HUES6 (cell line): ENCODE data around the gene F3.
"Not testable (repeated sequence)": the region's sequence is repeated elsewhere in the genome, so short reads cannot be mapped to it uniquely, and the experiment has no call there.

ENCODE experiments used
- H3K27ac ChIP-seq: 2 replicates; pipeline ENCODE4 v1.7.0; 2013; ENCODE audit warnings: low read depth, mild to moderate bottlenecking, low read length, inconsistent platforms
- H3K27me3 ChIP-seq: 2 replicates; pipeline ENCODE4 v1.6.1; 2013; ENCODE audit warnings: low read length; ENCODE audit not compliant: control insufficient read depth, insufficient read depth
- H3K36me3 ChIP-seq: 2 replicates; pipeline ENCODE4 v1.6.1; 2013; ENCODE audit warnings: low read length; ENCODE audit not compliant: control insufficient read depth, insufficient read depth
- H3K4me1 ChIP-seq: 2 replicates; pipeline ENCODE4 v1.6.1; 2013; ENCODE audit warnings: low read length; ENCODE audit not compliant: control insufficient read depth, insufficient read depth
- H3K4me3 ChIP-seq: 2 replicates; pipeline ENCODE4 v1.5.1; 2013; ENCODE audit warnings: low read depth, low read length
- H3K9ac ChIP-seq: one replicate; pipeline ENCODE4 v1.6.1; 2013; ENCODE audit warnings: mild to moderate bottlenecking, low read length
- H3K9me3 ChIP-seq: 2 replicates; pipeline ENCODE4 v1.6.1; 2013; ENCODE audit warnings: low read depth, low read length; ENCODE audit not compliant: control insufficient read depth, insufficient read depth

The F3 gene

GRCh38 chr1:94568806-94569205, 27.2 kb upstream of the F3 start:
- not testable (repeated sequence) for H3K4me1 ChIP-seq, H3K4me3 ChIP-seq, H3K27me3 ChIP-seq, H3K9ac ChIP-seq, H3K36me3 ChIP-seq, H3K27ac ChIP-seq
- H3K9me3 ChIP-seq = peaks cover 24% of the 10 kb centered on the region

- H3K4me1 ChIP-seq, H3K4me3 ChIP-seq, H3K9ac ChIP-seq, H3K27ac ChIP-seq, H3K36me3 ChIP-seq, H3K27me3 ChIP-seq: not testable (repeated sequence)
- peaks cover 20% of the 10 kb centered on the region for H3K9me3 ChIP-seq
These were observed 26.5 kb upstream of the F3 start for GRCh38 chr1:94567975-94568607.

GRCh38 chr1:94566436-94566835, 24.9 kb upstream of the F3 start:
- H3K9ac ChIP-seq, H3K27ac ChIP-seq, H3K36me3 ChIP-seq, H3K27me3 ChIP-seq, H3K4me1 ChIP-seq, H3K4me3 ChIP-seq: not testable (repeated sequence)
- peaks cover 12% of the 10 kb centered on the region for H3K9me3 ChIP-seq

- no peak overlapping the region for H3K27ac ChIP-seq
These were observed 24.3 kb upstream of the F3 start for GRCh38 chr1:94565901-94566300.

GRCh38 chr1:94562519-94563260, 21.1 kb upstream of the F3 start:
- no peaks in the 10 kb centered on the region for H3K36me3 ChIP-seq
- peaks cover 2% of the 10 kb centered on the region; the same call in 1 of the 2 replicates for H3K9me3 ChIP-seq
- peaks cover 3% of the 10 kb centered on the region; the same call in 1 of the 2 replicates for H3K4me1 ChIP-seq
- H3K4me3 ChIP-seq = no peak overlapping the region
- no peak overlapping the region for H3K27ac ChIP-seq
- H3K9ac ChIP-seq = no peak overlapping the region
- no peaks in the 10 kb centered on the region for H3K27me3 ChIP-seq

More at GRCh38 chr1:94565901-94566300, 24.3 kb upstream of the F3 start:
- Histone ChIP-seq H3K9ac (no peak overlapping the region), H3K27me3 (no peaks in the 10 kb centered on the region), H3K9me3 (peaks cover 8% of the 10 kb centered on the region; the same call in 1 of the 2 replicates), H3K4me3 (no peak overlapping the region), H3K4me1 (no peaks in the 10 kb centered on the region; the same call in 1 of the 2 replicates), H3K36me3 (no peaks in the 10 kb centered on the region; the same call in 1 of the 2 replicates)

GRCh38 chr1:94560333-94560732, 18.8 kb upstream of the F3 start:
- Histone ChIP-seq H3K9ac (no peak overlapping the region), H3K4me1 (peaks cover 3% of the 10 kb centered on the region; the same call in 1 of the 2 replicates), H3K9me3 (peaks cover 2% of the 10 kb centered on the region; the same call in 1 of the 2 replicates), H3K27me3 (no peaks in the 10 kb centered on the region), H3K4me3 (no peak overlapping the region), H3K36me3 (no peaks in the 10 kb centered on the region), H3K27ac (no peak overlapping the region)

GRCh38 chr1:94559921-94560320, 18.4 kb upstream of the F3 start:
- peaks cover 2% of the 10 kb centered on the region; the same call in 1 of the 2 replicates for H3K9me3 ChIP-seq
- H3K27me3 ChIP-seq = no peaks in the 10 kb centered on the region
- H3K9ac ChIP-seq = no peak overlapping the region
- H3K4me3 ChIP-seq = no peak overlapping the region
- H3K36me3 ChIP-seq = no peaks in the 10 kb centered on the region
- H3K27ac ChIP-seq = no peak overlapping the region
- H3K4me1 ChIP-seq = peaks cover 6% of the 10 kb centered on the region; the same call in 1 of the 2 replicates

GRCh38 chr1:94555091-94555490, 13.5 kb upstream of the F3 start:
- no peaks in the 10 kb centered on the region for H3K9me3 ChIP-seq
- H3K4me1 ChIP-seq = peaks cover 48% of the 10 kb centered on the region
- no peak overlapping the region for H3K27ac ChIP-seq
- H3K36me3 ChIP-seq = no peaks in the 10 kb centered on the region
- H3K27me3 ChIP-seq = no peaks in the 10 kb centered on the region
- H3K4me3 ChIP-seq = no peak overlapping the region
- no peak overlapping the region for H3K9ac ChIP-seq

GRCh38 chr1:94554580-94554979, 13.0 kb upstream of the F3 start:
- Histone ChIP-seq H3K9me3 (no peaks in the 10 kb centered on the region), H3K4me1 (peaks cover 48% of the 10 kb centered on the region), H3K4me3 (no peak overlapping the region), H3K27ac (no peak overlapping the region), H3K36me3 (no peaks in the 10 kb centered on the region), H3K9ac (no peak overlapping the region), H3K27me3 (no peaks in the 10 kb centered on the region)

- H3K9me3 ChIP-seq = no peaks in the 10 kb centered on the region
- no peaks in the 10 kb centered on the region for H3K36me3 ChIP-seq
- no peak overlapping the region for H3K4me3 ChIP-seq
- no peaks in the 10 kb centered on the region for H3K27me3 ChIP-seq
- no peak overlapping the region for H3K27ac ChIP-seq
- H3K4me1 ChIP-seq = peaks cover 48% of the 10 kb centered on the region
- no peak overlapping the region for H3K9ac ChIP-seq
These were observed 12.4 kb upstream of the F3 start for GRCh38 chr1:94553931-94554330.

- H3K4me1 ChIP-seq = peaks cover 48% of the 10 kb centered on the region
- no peak overlapping the region for H3K27ac ChIP-seq
- no peak overlapping the region for H3K4me3 ChIP-seq
These were observed 11.8 kb upstream of the F3 start for GRCh38 chr1:94553323-94553730.

More at GRCh38 chr1:94553323-94553730, 11.8 kb upstream of the F3 start:
- no peak overlapping the region for H3K9ac ChIP-seq
- H3K36me3 ChIP-seq = no peaks in the 10 kb centered on the region
- no peaks in the 10 kb centered on the region for H3K9me3 ChIP-seq
- no peaks in the 10 kb centered on the region for H3K27me3 ChIP-seq
